Measurements from ENCODE around the gene ZNF516.

GRCh38 chr18:76362676-76363075 is 132.4 kb downstream of the ZNF516 start:
- TF ChIP-seq CTCF (IDR thresholded peaks at IDR 0.05; ENCODE audit: low read depth, low read length, poor library complexity, severe bottlenecking) (no peak), EZH2phosphoT487 (IDR thresholded peaks at IDR 0.05; ENCODE audit: borderline replicate concordance, low read length) (no peak)

Measured in DOHH2 (cell line).